Activated CD4-positive, alpha-beta memory T cell treated with anti-CD3 and anti-CD28 coated beads for 36 hours (primary cell): ENCODE measurements around the gene POTEI. TPM values are rescaled to one million over a fixed set of nuclear protein-coding genes. Genes with fewer than 3 reads are reported as not detected.
"Not testable (repeated sequence)": the region's sequence is repeated elsewhere in the genome, so short reads cannot be mapped to it uniquely, and the experiment has no call there.

Experiments
- CTCF ChIA-PET: fragments of 350-600 bp; sonication (Branson Sonifier 250); formaldehyde crosslinking; loops from one replicate; lab custom pipeline; 2021; ENCODE audit warnings: antibody characterized with exemption, inconsistent platforms; lab: Charles Lee
- POLR2A ChIA-PET: fragments of 350-600 bp; sonication (Branson Sonifier 250); formaldehyde crosslinking; loops from one replicate; lab custom pipeline; 2021; ENCODE audit warnings: antibody characterized with exemption; lab: Charles Lee
- DNase-seq: peaks from one replicate; pipeline ENCODE4 v3.0.0-alpha.2; 2020
- H3K27ac Mint-ChIP-seq: one replicate; pipeline ENCODE4 v1.8.0; 2021; ENCODE audit warnings: mixed read lengths
- H3K27me3 Mint-ChIP-seq: one replicate; pipeline ENCODE4 v1.8.0; 2021; ENCODE audit warnings: mixed read lengths
- H3K36me3 Mint-ChIP-seq: one replicate; pipeline ENCODE4 v1.8.0; 2021; ENCODE audit warnings: mixed read lengths
- H3K4me1 Mint-ChIP-seq: one replicate; pipeline ENCODE4 v1.8.0; 2021; ENCODE audit warnings: low read depth, mixed read lengths
- H3K4me3 Mint-ChIP-seq: one replicate; pipeline ENCODE4 v1.8.0; 2021; ENCODE audit warnings: mild to moderate bottlenecking, mixed read lengths
- H3K9me3 Mint-ChIP-seq: one replicate; pipeline ENCODE4 v1.8.0; 2021; ENCODE audit warnings: mixed read lengths
- intact Hi-C: fragments of 100-400 bp; cut with micrococcal nuclease; formaldehyde crosslinking; loops from one replicate; pipeline ENCODE4 v1.15.1; 2023
- total RNA-seq, 2 experiments: library from RNA; stranded (reverse); gene quantifications; one replicate each; pipeline ENCODE4 v1.2.3, GENCODE V29; 2021

The POTEI gene
- total RNA-seq, 2 experiments from 2014 or later = not detected

GRCh38 chr2:130451823-130452222 is 57.3 kb downstream of the POTEI start:
- H3K27ac Mint-ChIP-seq, H3K27me3 Mint-ChIP-seq, DNase-seq, H3K9me3 Mint-ChIP-seq, CTCF ChIA-PET, POLR2A ChIA-PET, H3K4me1 Mint-ChIP-seq, H3K4me3 Mint-ChIP-seq, H3K36me3 Mint-ChIP-seq, intact Hi-C loops: not testable (repeated sequence)

GRCh38 chr2:130451278-130451677 is 57.9 kb downstream of the POTEI start:
- H3K4me1 Mint-ChIP-seq, DNase-seq, H3K27ac Mint-ChIP-seq, intact Hi-C loops, H3K36me3 Mint-ChIP-seq, POLR2A ChIA-PET, CTCF ChIA-PET, H3K9me3 Mint-ChIP-seq, H3K4me3 Mint-ChIP-seq, H3K27me3 Mint-ChIP-seq: not testable (repeated sequence)

GRCh38 chr2:130450366-130450765 is 58.8 kb downstream of the POTEI start:
- H3K27me3 Mint-ChIP-seq, POLR2A ChIA-PET, H3K36me3 Mint-ChIP-seq, H3K4me3 Mint-ChIP-seq, H3K4me1 Mint-ChIP-seq, H3K9me3 Mint-ChIP-seq, DNase-seq, intact Hi-C loops, H3K27ac Mint-ChIP-seq, CTCF ChIA-PET: not testable (repeated sequence)

GRCh38 chr2:130427631-130428030 is 81.5 kb downstream of the POTEI start:
- CTCF ChIA-PET = not testable (repeated sequence)
- peak; percentile 41 for DNase-seq

DNA sequence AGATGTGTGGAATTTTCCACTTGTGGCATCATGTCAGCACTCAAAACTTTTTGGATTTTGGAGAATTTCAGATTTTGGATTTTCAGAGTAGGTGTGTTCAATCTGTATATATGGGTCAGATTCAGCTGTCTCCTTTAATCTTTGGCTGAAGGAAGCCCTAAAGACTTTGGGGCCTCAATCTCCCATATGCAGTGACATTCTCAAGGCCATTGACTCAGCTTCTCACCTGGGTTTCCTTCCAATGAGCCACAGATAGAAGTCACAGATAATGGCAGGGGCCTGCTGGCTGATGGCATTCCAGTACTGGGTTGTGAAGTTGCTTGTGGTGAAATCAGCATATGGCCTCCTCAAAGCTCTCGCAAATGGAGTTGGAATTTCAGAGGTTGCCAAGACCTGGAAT is 90.3 kb downstream of the POTEI start:
- H3K27me3 Mint-ChIP-seq, POLR2A ChIA-PET, H3K4me3 Mint-ChIP-seq, H3K27ac Mint-ChIP-seq, DNase-seq, H3K9me3 Mint-ChIP-seq, H3K4me1 Mint-ChIP-seq, H3K36me3 Mint-ChIP-seq, CTCF ChIA-PET, intact Hi-C loops: not testable (repeated sequence)

More at GRCh38 chr2:130427631-130428030, 81.5 kb downstream of the POTEI start:
- intact Hi-C loops, H3K4me1 Mint-ChIP-seq, POLR2A ChIA-PET, H3K27ac Mint-ChIP-seq, H3K36me3 Mint-ChIP-seq, H3K9me3 Mint-ChIP-seq: not testable (repeated sequence)
- Mint-ChIP-seq H3K4me3 (peak overlapping the region; percentile 43), H3K27me3 (peaks cover 14% of the 10 kb centered on the region)

DNA sequence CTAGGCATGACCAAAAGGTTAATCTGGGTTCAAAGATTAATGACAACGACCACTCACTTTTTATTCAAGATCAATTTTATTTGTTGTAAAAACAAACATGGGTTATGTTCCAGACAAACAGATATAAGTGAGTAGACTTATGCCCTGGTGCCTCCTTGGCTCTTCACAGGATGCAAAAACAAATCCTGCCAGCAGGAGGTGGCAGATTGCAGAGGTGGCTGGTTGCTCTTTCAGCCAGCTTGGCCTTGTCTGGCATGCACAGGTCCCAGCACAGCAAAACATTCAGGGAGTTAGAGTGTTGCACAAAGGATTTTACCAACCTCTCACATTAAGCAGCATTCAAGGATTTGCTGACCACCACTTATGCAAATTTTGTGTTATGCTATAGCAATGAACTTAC is 92.4 kb downstream of the POTEI start:
- H3K36me3 Mint-ChIP-seq, POLR2A ChIA-PET, intact Hi-C loops, H3K4me3 Mint-ChIP-seq, H3K9me3 Mint-ChIP-seq, H3K27ac Mint-ChIP-seq, H3K27me3 Mint-ChIP-seq, CTCF ChIA-PET, H3K4me1 Mint-ChIP-seq: not testable (repeated sequence)
- DNase-seq = peak; percentile 54

Other genes starting within 250 kb of the POTEI start
- 100 to 1,000 TPM; 125 to 128 TPM for gene IMP4, start 166.4 kb downstream of the POTEI start, total RNA-seq
- 10 to 100 TPM; 42.1 to 44.9 TPM for gene PTPN18, start 153.3 kb downstream of the POTEI start, total RNA-seq
- gene CFC1B, start 11.9 kb upstream of the POTEI start, total RNA-seq = not detected
- gene CFC1, start 90.2 kb upstream of the POTEI start, total RNA-seq = not detected
- gene POTEJ, start 102.1 kb upstream of the POTEI start, total RNA-seq = not detected
- not detected for gene GPR148, start 219.7 kb upstream of the POTEI start, total RNA-seq
- not detected for gene AMER3, start 246.2 kb upstream of the POTEI start, total RNA-seq